Neutrophil (primary cell): ENCODE measurements around the gene ADO.

ENCODE experiments used
- H3K27ac ChIP-seq: fragments of 200-600 bp; sonication (generic); 2 replicates; pipeline ENCODE4 v1.5.1; 2016; ENCODE audit warnings: mild to moderate bottlenecking, moderate library complexity
- H3K27me3 ChIP-seq: fragments of 200-600 bp; sonication (generic); 2 replicates; pipeline ENCODE4 v1.6.0; 2016; ENCODE audit warnings: mild to moderate bottlenecking
- H3K36me3 ChIP-seq: fragments of 200-600 bp; sonication (generic); 2 replicates; pipeline ENCODE4 v1.5.1; 2017
- H3K4me1 ChIP-seq, 2 experiments: fragments of 200-600 bp in 1 of 2; sonication (generic) in 1 of 2; 1 replicate in 1 of 2; 2 replicates in 1 of 2; pipeline versions ENCODE4 v1.5.1 to v1.6.1; 2013 to 2016; ENCODE audit warnings: low read depth in 1 of 2, low read length in 1 of 2, mild to moderate bottlenecking in 1 of 2, moderate library complexity in 1 of 2; ENCODE audit not compliant: control insufficient read depth in 1 of 2, insufficient read depth in 1 of 2
- H3K4me3 ChIP-seq, 2 experiments: fragments of 200-600 bp in 1 of 2; sonication (generic) in 1 of 2; 1 replicate in 1 of 2; 2 replicates in 1 of 2; pipeline ENCODE4 v1.5.1; 2013 to 2016; ENCODE audit warnings: low read depth in 1 of 2, low read length in 1 of 2, mild to moderate bottlenecking in 1 of 2, moderate library complexity in 1 of 2
- H3K9me3 ChIP-seq: fragments of 200-600 bp; sonication (generic); 2 replicates; pipeline ENCODE4 v1.5.1; 2016
- CTCF ChIP-seq: fragments of 200-600 bp; sonication (generic); IDR thresholded peaks from 2 replicates; pipeline ENCODE4 v1.5.1; 2016; ENCODE audit warnings: antibody characterized with exemption

ADO gene

GRCh38 chr10:62761115-62761514 is 43.4 kb upstream of the ADO start:
- no peak overlapping the region for H3K27ac ChIP-seq
- TF ChIP-seq CTCF: no peak
- H3K27me3 ChIP-seq: peaks cover 29% of the 10 kb centered on the region
- peaks cover 16 to 20% of the 10 kb centered on the region in 2 experiments for H3K4me1 ChIP-seq
- H3K4me3 ChIP-seq: no peak overlapping the region
- H3K9me3 ChIP-seq: no peaks in the 10 kb centered on the region
- no peaks in the 10 kb centered on the region for H3K36me3 ChIP-seq

- Histone ChIP-seq H3K36me3 (no peaks in the 10 kb centered on the region), H3K4me1 (peaks cover 16 to 20% of the 10 kb centered on the region in 2 experiments), H3K27me3 (peaks cover 17% of the 10 kb centered on the region), H3K27ac (no peak overlapping the region), H3K4me3 (no peak overlapping the region), H3K9me3 (no peaks in the 10 kb centered on the region)
- TF ChIP-seq CTCF: no peak
These were observed 41.4 kb upstream of the ADO start for GRCh38 chr10:62763155-62763554.

DNA sequence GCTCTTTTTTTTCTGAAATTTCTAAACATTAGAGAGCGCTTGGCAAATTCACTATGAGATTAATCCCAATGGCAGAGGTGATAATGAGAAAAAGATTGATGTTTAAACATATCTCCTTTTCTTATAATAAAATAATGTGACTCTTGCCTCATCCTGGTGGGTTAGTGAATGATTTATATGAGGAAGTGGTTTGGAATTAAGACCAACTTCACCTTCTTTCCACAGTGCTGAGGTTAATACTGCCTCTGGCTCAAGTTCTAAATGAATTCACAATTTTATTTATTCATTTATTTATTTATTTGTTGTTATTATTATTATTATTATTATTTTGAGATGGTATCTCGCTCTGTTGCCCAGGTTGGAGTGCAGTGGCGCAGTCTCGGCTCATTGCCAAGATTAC is 40.5 kb upstream of the ADO start:
- TF ChIP-seq CTCF: no peak
- H3K4me1 ChIP-seq: peaks cover 16 to 20% of the 10 kb centered on the region in 2 experiments
- H3K27me3 ChIP-seq: peaks cover 10% of the 10 kb centered on the region

GRCh38 chr10:62765726-62766125 is 38.8 kb upstream of the ADO start:
- peaks cover 12% of the 10 kb centered on the region for H3K27me3 ChIP-seq
- no peaks in the 10 kb centered on the region for H3K36me3 ChIP-seq
- H3K4me1 ChIP-seq: peaks cover 2 to 3% of the 10 kb centered on the region in 2 experiments
- no peak for TF ChIP-seq CTCF
- H3K9me3 ChIP-seq: no peaks in the 10 kb centered on the region
- H3K27ac ChIP-seq: no peak overlapping the region
- no peak overlapping the region for H3K4me3 ChIP-seq

More for the DNA sequence above, 40.5 kb upstream of the ADO start:
- no peaks in the 10 kb centered on the region for H3K9me3 ChIP-seq
- H3K27ac ChIP-seq: no peak overlapping the region
- H3K4me3 ChIP-seq: no peak overlapping the region
- no peaks in the 10 kb centered on the region for H3K36me3 ChIP-seq

DNA sequence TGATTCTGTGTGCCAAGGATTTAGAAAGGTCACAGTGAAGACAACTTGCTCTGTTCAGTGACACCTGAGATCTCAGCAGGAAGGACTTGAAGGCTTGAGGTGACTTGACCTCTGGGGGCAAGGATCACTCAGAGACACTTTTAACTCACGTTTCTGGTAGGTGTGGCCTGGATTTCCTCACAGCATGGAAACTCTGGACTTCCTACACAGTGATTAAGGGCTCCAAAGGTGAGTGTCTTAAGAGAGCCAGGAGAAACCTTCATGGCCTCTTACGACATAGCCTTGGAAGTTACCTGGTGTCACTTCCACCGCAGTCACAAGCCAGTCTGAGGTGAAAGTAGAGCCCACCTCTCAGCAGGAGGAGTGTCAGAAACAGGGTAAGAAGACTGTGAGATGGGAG is 38.1 kb upstream of the ADO start:
- no peaks in the 10 kb centered on the region for H3K36me3 ChIP-seq
- TF ChIP-seq CTCF: no peak
- H3K9me3 ChIP-seq: no peaks in the 10 kb centered on the region
- H3K4me3 ChIP-seq: no peak overlapping the region
- H3K27me3 ChIP-seq: peaks cover 18% of the 10 kb centered on the region
- no peaks in the 10 kb centered on the region for H3K4me1 ChIP-seq
- H3K27ac ChIP-seq: no peak overlapping the region
